Gastrocnemius medialis (tissue), 4 donors: ENCODE data around the gene DBNDD1. TPM values are rescaled to one million over a fixed set of nuclear protein-coding genes. Genes with fewer than 3 reads are reported as not detected.

ENCODE experiments used
- ATAC-seq, 2 donors: fragments of 150-250 bp; one replicate each; pipeline ENCODE4 v1.9.1; 2016
- DNase-seq, 2 donors: peaks; one replicate each; pipeline ENCODE4 v3.0.0-alpha.2; 2019
- H3K27ac ChIP-seq, 4 donors: fragments of 200-600 bp; sonication (generic); 1 replicate in 1 of 4; 2 replicates in 3 of 4; pipeline ENCODE4 v1.5.1; 2016 to 2018; ENCODE audit warnings: mild to moderate bottlenecking in 2 of 4, moderate library complexity in 1 of 4
- H3K27me3 ChIP-seq, 3 donors: fragments of 200-600 bp; sonication (generic) in 2 of 3; 1 replicate in 1 of 3; 2 replicates in 2 of 3; pipeline versions ENCODE4 v1.5.1 to v1.6.0; 2016 to 2019; ENCODE audit warnings: mild to moderate bottlenecking in 1 of 3, moderate library complexity in 1 of 3
- H3K36me3 ChIP-seq, 2 donors: fragments of 200-600 bp; sonication (generic) in 1 of 2; one replicate each; pipeline ENCODE4 v1.5.1; 2017 to 2018
- H3K4me1 ChIP-seq, 2 donors: fragments of 200-600 bp; sonication (generic) in 1 of 2; one replicate each; pipeline ENCODE4 v1.5.1; 2016 to 2017; ENCODE audit warnings: mild to moderate bottlenecking in 2 of 2
- H3K4me3 ChIP-seq, 4 donors: fragments of 200-600 bp; sonication (generic) in 3 of 4; 1 replicate in 1 of 4; 2 replicates in 3 of 4; pipeline ENCODE4 v1.5.1; 2016 to 2019; ENCODE audit warnings: mild to moderate bottlenecking in 2 of 4
- H3K9me3 ChIP-seq, 3 donors: fragments of 200-600 bp; sonication (generic) in 2 of 3; 1 replicate in 1 of 3; 2 replicates in 2 of 3; pipeline ENCODE4 v1.5.1; 2016 to 2019
- CTCF ChIP-seq, 5 experiments: fragments of 450-650 bp in 3 of 5; fragments of 200-600 bp in 2 of 5; sonication (generic) in 2 of 5; IDR thresholded peaks in 4 of 5; conservative IDR thresholded peaks in 1 of 5; 1 replicate in 4 of 5; 2 replicates in 1 of 5; pipeline ENCODE4 v1.5.1; 2016 to 2019; ENCODE audit warnings: antibody characterized with exemption in 5 of 5, mild to moderate bottlenecking in 3 of 5, moderate library complexity in 3 of 5
- POLR2A ChIP-seq, 2 donors: fragments of 450-650 bp; IDR thresholded peaks; one replicate each; pipeline ENCODE4 v1.6.1; 2017; ENCODE audit warnings: antibody characterized with exemption in 2 of 2, mild to moderate bottlenecking in 2 of 2, moderate library complexity in 2 of 2
- in situ Hi-C, 4 donors: fragments of 200-750 bp; cut with MboI; loops; one replicate each; pipeline versions ENCODE4 v1.15.0 to v1.8.0; 2017; ENCODE audit warnings: low sequenced_read_pairs in 4 of 4
- intact Hi-C: fragments of 100-400 bp; cut with DNase I; formaldehyde crosslinking; loops from one replicate; pipeline ENCODE4 v1.15.1; 2023; ENCODE audit warnings: low total_unique reads
- total RNA-seq, 4 donors: library from RNA; depleted of rRNA; stranded (reverse); fragments of >200 nt; gene quantifications; one replicate each; pipeline versions ENCODE4 v1.1.0 to v1.2.3, GENCODE V29; 2016

DBNDD1 gene
- total RNA-seq, 4 donors from 2014 or later: 9.3 to 25.9 (median 23.7) TPM

GRCh38 chr16:89981414-89981813 lies 37.8 kb downstream of the DBNDD1 start:
- Histone ChIP-seq H3K4me1 (peaks cover 10 to 17% of the 10 kb centered on the region in 2 donors), H3K27me3 (no peaks in the 10 kb centered on the region), H3K36me3 (peaks cover 2 to 72% of the 10 kb centered on the region in 2 donors), H3K9me3 (no peaks in the 10 kb centered on the region), H3K4me3 (no peak overlapping the region), H3K27ac (peak overlapping the region in 3 of 4 donors; percentile 54 to 78 (median 70))
- ATAC-seq (no peak), DNase-seq (no peak)
- TF ChIP-seq CTCF (IDR thresholded peaks at IDR 0.05 in 4 of 5, conservative IDR thresholded peaks at IDR 0.05 in 1 of 5) (no peak), POLR2A (IDR thresholded peaks at IDR 0.05) (no peak)
- in situ Hi-C loops (no loop called here), intact Hi-C loops (no loop called here)

GRCh38 chr16:89974870-89975269 lies 44.4 kb downstream of the DBNDD1 start:
- Histone ChIP-seq H3K4me3 (no peak overlapping the region), H3K36me3 (peaks cover 0 to 22% of the 10 kb centered on the region in 2 donors), H3K27ac (no peak overlapping the region), H3K4me1 (peaks cover 28 to 35% of the 10 kb centered on the region in 2 donors), H3K9me3 (no peaks in the 10 kb centered on the region), H3K27me3 (no peaks in the 10 kb centered on the region)
- ATAC-seq: no peak
- in situ Hi-C loops: no loop called here
- no peak for DNase-seq
- TF ChIP-seq POLR2A (IDR thresholded peaks at IDR 0.05) (no peak), CTCF (IDR thresholded peaks at IDR 0.05 in 4 of 5, conservative IDR thresholded peaks at IDR 0.05 in 1 of 5) (no peak)
- intact Hi-C loops: loop anchor here (5.0 kb wide), 1 partner anchor 1403 kb away; the partner anchor contains the start of gene ZC3H18

- no peak for TF ChIP-seq CTCF (IDR thresholded peaks at IDR 0.05 in 4 of 5, conservative IDR thresholded peaks at IDR 0.05 in 1 of 5)
- no peak for TF ChIP-seq POLR2A (IDR thresholded peaks at IDR 0.05)
- intact Hi-C loops: loop anchor here (2.0 to 5.0 kb wide), 2 partner anchors 49 to 1401 kb away; partner anchors contain the start of gene ZC3H18
- H3K36me3 ChIP-seq: peaks cover 0 to 14% of the 10 kb centered on the region in 2 donors
- H3K27ac ChIP-seq: peak overlapping the region; percentile 78 to 99 (median 98)
- no peaks in the 10 kb centered on the region for H3K27me3 ChIP-seq
- H3K9me3 ChIP-seq: no peaks in the 10 kb centered on the region
- ATAC-seq (no peak), DNase-seq (no peak)
- in situ Hi-C loops: no loop called here
- peaks cover 28 to 40% of the 10 kb centered on the region in 2 donors for H3K4me1 ChIP-seq
- H3K4me3 ChIP-seq: peak overlapping the region; percentile 84 to 100 (median 94)
Observed at GRCh38 chr16:89973654-89974335, 45.5 kb downstream of the DBNDD1 start.

GRCh38 chr16:89973235-89973634 lies 46.0 kb downstream of the DBNDD1 start:
- DNase-seq (no peak), ATAC-seq (no peak)
- intact Hi-C loops (loop anchor here (2.0 to 5.0 kb wide), 2 partner anchors 50 to 1401 kb away; partner anchors contain the start of gene ZC3H18), in situ Hi-C loops (no loop called here)
- Histone ChIP-seq H3K9me3 (no peaks in the 10 kb centered on the region), H3K27ac (peak overlapping the region; percentile 78 to 99 (median 98)), H3K4me3 (peak overlapping the region; percentile 84 to 100 (median 94)), H3K4me1 (peaks cover 28 to 40% of the 10 kb centered on the region in 2 donors), H3K36me3 (peaks cover 0 to 8% of the 10 kb centered on the region in 2 donors), H3K27me3 (no peaks in the 10 kb centered on the region)
- no peak for TF ChIP-seq CTCF (IDR thresholded peaks at IDR 0.05 in 4 of 5, conservative IDR thresholded peaks at IDR 0.05 in 1 of 5)
- TF ChIP-seq POLR2A (IDR thresholded peaks at IDR 0.05): no peak
